ENCODE results near the gene ALG8. TPM values are rescaled to one million over a fixed set of nuclear protein-coding genes. Genes with fewer than 3 reads are reported as not detected.

The ALG8 gene
- total and polyA plus RNA-seq, 8 donors = 10.8 to 29.0 (median 17.8) TPM

- ATAC-seq = no peak
- Histone ChIP-seq H3K27ac (no peak overlapping the region), H3K9me3 (no peaks in the 10 kb centered on the region), H3K4me1 (no peaks in the 10 kb centered on the region), H3K27me3 (no peaks in the 10 kb centered on the region), H3K36me3 (peaks cover 0 to 5% (median 0%) of the 10 kb centered on the region in 3 donors), H3K4me3 (no peak overlapping the region)
- no peak for TF ChIP-seq CTCF (IDR thresholded peaks at IDR 0.05)
- intact Hi-C loops (cut with DNase I) = no loop called here
- FAIRE-seq = no peak
- no peak for DNase-seq
- 87 to 90% methylated on average over 6 of the region's 6 CpGs for WGBS, 2 donors
These were observed 26.7 kb downstream of the ALG8 start for GRCh38 chr11:78112582-78113275.

GRCh38 chr11:78111298-78111697 lies 28.1 kb downstream of the ALG8 start:
- Histone ChIP-seq H3K9me3 (no peaks in the 10 kb centered on the region), H3K36me3 (peaks cover 0 to 5% (median 0%) of the 10 kb centered on the region in 3 donors), H3K27me3 (no peaks in the 10 kb centered on the region), H3K27ac (no peak overlapping the region), H3K4me1 (no peaks in the 10 kb centered on the region), H3K4me3 (no peak overlapping the region)
- TF ChIP-seq CTCF (IDR thresholded peaks at IDR 0.05) = no peak
- no peak for FAIRE-seq
- no peak for ATAC-seq
- WGBS, 2 donors = 86 to 88% methylated on average over 2 of the region's 2 CpGs
- no peak for DNase-seq
- intact Hi-C loops (cut with DNase I) = no loop called here

GRCh38 chr11:78110830-78111229 lies 28.6 kb downstream of the ALG8 start:
- Histone ChIP-seq H3K36me3 (peaks cover 0 to 5% (median 0%) of the 10 kb centered on the region in 3 donors), H3K4me1 (no peaks in the 10 kb centered on the region), H3K9me3 (no peaks in the 10 kb centered on the region), H3K27me3 (no peaks in the 10 kb centered on the region), H3K27ac (no peak overlapping the region), H3K4me3 (no peak overlapping the region)
- intact Hi-C loops (cut with DNase I) = no loop called here
- TF ChIP-seq CTCF (IDR thresholded peaks at IDR 0.05) = no peak
- FAIRE-seq = no peak
- DNase-seq = no peak
- ATAC-seq = no peak
- WGBS, 2 donors = 91 to 95% methylated on average over 2 of the region's 2 CpGs

- Histone ChIP-seq H3K27me3 (no peaks in the 10 kb centered on the region), H3K4me1 (no peaks in the 10 kb centered on the region), H3K4me3 (no peak overlapping the region), H3K27ac (no peak overlapping the region), H3K9me3 (no peaks in the 10 kb centered on the region), H3K36me3 (peaks cover 0 to 5% (median 0%) of the 10 kb centered on the region in 3 donors)
- no peak for FAIRE-seq
- DNase-seq = no peak
- intact Hi-C loops (cut with DNase I) = no loop called here
- ATAC-seq = no peak
- 91 to 92% methylated on average over 5 of the region's 5 CpGs for WGBS, 2 donors
- no peak for TF ChIP-seq CTCF (IDR thresholded peaks at IDR 0.05)
These were observed 29.1 kb downstream of the ALG8 start for GRCh38 chr11:78110351-78110750.
